Ishikawa (cell line): ENCODE measurements around the gene ABCG2.

ENCODE experiments used
- CEBPB ChIP-seq: IDR thresholded peaks from 2 replicates; pipeline ENCODE4 v1.6.1; 2012
- EGR1 ChIP-seq: IDR thresholded peaks from 2 replicates; pipeline ENCODE4 v1.6.1; 2012
- EP300 ChIP-seq: IDR thresholded peaks from 2 replicates; pipeline ENCODE4 v1.6.1; 2012; ENCODE audit warnings: borderline replicate concordance
- FOXM1 ChIP-seq: IDR thresholded peaks from 2 replicates; pipeline ENCODE4 v1.6.1; 2012; ENCODE audit warnings: low read depth, borderline replicate concordance
- RAD21 ChIP-seq: IDR thresholded peaks from 2 replicates; pipeline ENCODE4 v1.6.1; 2012; ENCODE audit warnings: low read depth
- TAF1 ChIP-seq: IDR thresholded peaks from 2 replicates; pipeline ENCODE4 v1.6.1; 2012; ENCODE audit warnings: low read depth, mild to moderate bottlenecking
- YY1 ChIP-seq: IDR thresholded peaks from 2 replicates; pipeline ENCODE4 v1.6.1; 2012; ENCODE audit warnings: low read depth
- ZBTB7A ChIP-seq: IDR thresholded peaks from 2 replicates; pipeline ENCODE4 v1.6.1; 2012; ENCODE audit warnings: low read depth
- TF ChIP-seq, protein P1 (sequence below): IDR thresholded peaks from 2 replicates; pipeline ENCODE4 v1.6.1; 2012
- TF ChIP-seq, protein P2 (sequence below): IDR thresholded peaks from 2 replicates; pipeline ENCODE4 v1.6.1; 2012; ENCODE audit warnings: low read depth, mild to moderate bottlenecking

DNA sequence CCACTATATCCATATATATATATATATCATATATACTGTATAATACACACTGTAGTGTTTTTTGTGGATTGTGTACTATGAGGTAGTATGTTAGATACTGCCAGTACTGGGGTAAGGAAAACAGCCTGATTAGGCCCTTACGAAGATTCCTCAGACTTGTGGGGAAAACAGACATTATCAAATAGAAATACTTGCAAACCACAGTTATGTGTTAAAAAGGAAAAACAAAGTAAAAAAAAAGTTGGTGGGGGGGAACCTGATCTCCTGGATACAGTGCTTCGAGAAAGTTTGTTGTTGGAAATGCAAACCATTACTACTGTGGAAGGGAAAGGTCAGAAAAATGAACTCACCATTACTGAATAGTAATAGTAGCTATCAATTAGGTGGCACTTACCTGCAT is 98.0 kb downstream of the ABCG2 start:
- TF ChIP-seq EGR1 (no peak), EP300 (no peak), RAD21 (no peak), TAF1 (no peak), CEBPB (no peak), FOXM1 (no peak), ZBTB7A (no peak), YY1 (no peak)
- TF ChIP-seq, protein P1, sequence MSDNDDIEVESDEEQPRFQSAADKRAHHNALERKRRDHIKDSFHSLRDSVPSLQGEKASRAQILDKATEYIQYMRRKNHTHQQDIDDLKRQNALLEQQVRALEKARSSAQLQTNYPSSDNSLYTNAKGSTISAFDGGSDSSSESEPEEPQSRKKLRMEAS: no peak
- TF ChIP-seq, protein P2, sequence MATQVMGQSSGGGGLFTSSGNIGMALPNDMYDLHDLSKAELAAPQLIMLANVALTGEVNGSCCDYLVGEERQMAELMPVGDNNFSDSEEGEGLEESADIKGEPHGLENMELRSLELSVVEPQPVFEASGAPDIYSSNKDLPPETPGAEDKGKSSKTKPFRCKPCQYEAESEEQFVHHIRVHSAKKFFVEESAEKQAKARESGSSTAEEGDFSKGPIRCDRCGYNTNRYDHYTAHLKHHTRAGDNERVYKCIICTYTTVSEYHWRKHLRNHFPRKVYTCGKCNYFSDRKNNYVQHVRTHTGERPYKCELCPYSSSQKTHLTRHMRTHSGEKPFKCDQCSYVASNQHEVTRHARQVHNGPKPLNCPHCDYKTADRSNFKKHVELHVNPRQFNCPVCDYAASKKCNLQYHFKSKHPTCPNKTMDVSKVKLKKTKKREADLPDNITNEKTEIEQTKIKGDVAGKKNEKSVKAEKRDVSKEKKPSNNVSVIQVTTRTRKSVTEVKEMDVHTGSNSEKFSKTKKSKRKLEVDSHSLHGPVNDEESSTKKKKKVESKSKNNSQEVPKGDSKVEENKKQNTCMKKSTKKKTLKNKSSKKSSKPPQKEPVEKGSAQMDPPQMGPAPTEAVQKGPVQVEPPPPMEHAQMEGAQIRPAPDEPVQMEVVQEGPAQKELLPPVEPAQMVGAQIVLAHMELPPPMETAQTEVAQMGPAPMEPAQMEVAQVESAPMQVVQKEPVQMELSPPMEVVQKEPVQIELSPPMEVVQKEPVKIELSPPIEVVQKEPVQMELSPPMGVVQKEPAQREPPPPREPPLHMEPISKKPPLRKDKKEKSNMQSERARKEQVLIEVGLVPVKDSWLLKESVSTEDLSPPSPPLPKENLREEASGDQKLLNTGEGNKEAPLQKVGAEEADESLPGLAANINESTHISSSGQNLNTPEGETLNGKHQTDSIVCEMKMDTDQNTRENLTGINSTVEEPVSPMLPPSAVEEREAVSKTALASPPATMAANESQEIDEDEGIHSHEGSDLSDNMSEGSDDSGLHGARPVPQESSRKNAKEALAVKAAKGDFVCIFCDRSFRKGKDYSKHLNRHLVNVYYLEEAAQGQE: no peak
